Raji (cell line): Measurements from ENCODE around the gene LAGE3.
A peak's percentile ranks its signal among the peaks of the same experiment; 100 is the strongest.

Source experiments
- POLR2A ChIP-seq: IDR thresholded peaks from 2 replicates; pipeline ENCODE4 v1.6.1; 2011; ENCODE audit warnings: low read depth, low read length, control low read depth; ENCODE audit not compliant: insufficient read depth

The LAGE3 gene

DNA sequence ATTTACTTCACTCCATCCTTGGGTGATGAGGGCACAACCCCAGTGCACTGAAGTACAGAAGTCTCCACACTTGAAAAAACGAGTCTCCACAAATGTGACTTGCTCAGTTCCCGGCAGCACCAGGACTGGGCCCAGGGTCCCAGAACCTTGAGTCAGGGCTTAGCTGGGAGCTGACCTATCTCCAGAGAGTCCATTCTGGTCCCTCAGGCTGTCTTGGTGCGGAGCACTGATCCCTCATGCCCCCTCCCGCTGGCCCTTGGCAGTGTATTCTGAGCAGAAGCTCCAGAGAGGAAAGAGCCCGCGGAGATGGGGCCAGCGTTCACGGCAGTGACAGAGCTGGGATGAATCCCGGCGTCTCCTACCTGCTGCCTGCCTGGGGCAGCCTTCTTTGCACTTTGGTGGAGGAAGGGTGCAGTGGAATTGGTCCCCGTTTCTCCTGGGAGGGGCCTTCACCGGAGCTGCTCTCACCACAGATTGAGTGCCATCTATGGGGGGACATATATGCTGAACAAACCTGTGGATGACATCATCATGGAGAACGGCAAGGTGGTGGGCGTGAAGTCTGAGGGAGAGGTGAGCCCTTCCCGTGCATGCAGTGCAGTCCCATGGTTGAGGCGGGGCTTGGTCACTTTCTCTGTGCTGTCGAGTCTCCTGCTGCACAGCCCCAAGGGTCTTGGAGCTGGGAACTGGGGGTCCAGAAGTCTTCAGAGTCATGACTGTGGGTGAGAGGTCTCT, 38.3 kb downstream of the LAGE3 start:
- no peak for TF ChIP-seq POLR2A

DNA sequence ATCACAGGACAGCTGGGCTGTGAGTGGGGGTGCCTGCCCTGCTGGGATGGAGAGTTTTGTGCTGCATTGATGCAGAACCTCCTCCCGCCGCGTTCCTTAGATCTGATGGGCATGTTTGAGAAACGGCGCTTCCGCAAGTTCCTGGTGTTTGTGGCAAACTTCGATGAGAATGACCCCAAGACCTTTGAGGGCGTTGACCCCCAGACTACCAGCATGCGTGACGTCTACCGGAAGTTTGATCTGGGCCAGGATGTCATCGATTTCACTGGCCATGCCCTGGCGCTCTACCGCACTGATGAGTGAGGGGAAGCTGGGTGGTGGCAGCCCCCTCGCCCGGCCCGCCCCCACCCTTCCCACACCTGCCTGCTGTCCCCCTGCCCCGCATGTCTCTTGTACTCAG, 39.2 kb downstream of the LAGE3 start:
- TF ChIP-seq POLR2A, result no peak

DNA sequence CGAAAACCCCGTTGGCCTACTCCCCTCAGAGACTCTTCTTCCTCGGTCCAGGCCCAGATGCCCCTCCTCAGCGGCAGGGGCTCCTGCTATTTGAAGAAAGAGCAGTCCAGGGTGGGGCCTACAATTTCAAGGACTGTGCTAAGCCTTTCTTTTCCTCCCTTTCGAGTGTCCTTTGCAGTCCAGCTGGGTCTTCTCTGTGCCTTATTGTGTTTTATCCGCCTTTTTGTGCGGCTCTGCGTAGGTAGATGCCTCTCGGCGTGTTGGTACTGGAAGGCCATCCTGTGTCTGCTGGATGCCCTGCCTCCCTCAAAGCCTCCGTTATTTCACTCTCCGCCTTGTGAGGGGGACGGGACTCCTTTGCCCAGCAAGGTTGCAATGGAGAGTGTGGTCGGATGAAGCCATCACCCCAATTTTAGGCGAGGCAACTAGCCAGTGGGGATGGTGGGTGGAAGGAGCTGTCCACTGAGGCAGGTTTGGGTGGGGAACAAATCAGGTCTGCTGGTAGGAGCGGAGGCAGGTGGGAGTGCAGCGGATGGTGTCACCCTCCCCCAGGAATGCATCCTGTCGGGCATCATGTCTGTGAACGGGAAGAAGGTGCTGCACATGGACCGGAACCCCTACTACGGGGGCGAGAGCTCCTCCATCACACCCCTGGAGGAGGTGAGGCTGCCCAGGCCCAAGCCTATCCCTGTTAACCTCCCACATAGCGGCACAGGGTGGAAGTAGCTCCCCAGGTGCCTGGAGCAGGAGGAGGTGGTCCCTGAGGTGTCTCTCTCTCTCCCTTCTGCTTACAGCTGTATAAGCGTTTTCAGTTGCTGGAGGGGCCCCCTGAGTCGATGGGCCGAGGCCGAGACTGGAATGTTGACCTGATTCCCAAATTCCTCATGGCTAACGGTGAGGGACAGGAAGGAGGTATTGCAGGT, 40.8 kb downstream of the LAGE3 start:
- TF ChIP-seq POLR2A, result no peak

DNA sequence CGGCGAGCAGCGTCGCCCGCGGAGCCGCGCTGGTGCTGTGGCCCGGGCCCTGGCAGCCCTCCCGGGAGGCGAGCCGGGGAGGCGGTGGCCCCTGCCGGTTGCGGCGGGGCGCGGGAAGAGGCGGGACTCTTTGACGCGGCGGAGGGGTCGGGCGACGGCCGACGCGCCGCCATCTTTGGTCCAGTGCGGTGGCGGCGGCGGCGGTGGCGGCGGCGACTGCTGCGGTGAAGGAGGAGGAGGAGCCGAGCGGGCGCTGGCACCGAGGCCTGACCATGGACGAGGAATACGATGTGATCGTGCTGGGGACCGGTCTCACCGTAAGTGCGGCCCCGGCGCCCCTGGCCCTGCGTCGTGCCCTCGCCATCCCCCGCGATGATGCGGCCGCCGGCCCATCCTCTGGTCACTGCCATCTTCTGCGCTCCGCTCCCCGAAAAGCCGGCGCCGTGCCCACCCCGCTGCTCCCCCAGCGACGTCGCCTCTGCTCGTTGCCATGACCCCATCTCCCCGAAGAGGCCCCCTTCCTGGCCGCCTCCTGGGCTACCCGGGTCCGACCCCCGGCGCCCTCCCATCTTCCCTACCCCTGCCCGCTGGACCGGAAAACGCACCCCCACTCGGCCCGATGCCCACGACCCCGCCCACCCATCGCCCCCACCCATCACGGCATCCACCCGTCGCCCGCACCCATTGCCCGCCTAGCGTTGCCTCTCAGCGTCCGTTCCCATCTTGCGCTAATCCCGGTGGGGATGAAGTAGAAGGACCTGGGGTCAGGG, 41.9 kb downstream of the LAGE3 start, which contains the start of gene GDI1:
TSS of gene GDI1 (plus strand) at position 172 of the 770 bp plus-strand sequence. CDS start at position 273, 101 bp downstream.
- TF ChIP-seq POLR2A, result peak; percentile 66

DNA sequence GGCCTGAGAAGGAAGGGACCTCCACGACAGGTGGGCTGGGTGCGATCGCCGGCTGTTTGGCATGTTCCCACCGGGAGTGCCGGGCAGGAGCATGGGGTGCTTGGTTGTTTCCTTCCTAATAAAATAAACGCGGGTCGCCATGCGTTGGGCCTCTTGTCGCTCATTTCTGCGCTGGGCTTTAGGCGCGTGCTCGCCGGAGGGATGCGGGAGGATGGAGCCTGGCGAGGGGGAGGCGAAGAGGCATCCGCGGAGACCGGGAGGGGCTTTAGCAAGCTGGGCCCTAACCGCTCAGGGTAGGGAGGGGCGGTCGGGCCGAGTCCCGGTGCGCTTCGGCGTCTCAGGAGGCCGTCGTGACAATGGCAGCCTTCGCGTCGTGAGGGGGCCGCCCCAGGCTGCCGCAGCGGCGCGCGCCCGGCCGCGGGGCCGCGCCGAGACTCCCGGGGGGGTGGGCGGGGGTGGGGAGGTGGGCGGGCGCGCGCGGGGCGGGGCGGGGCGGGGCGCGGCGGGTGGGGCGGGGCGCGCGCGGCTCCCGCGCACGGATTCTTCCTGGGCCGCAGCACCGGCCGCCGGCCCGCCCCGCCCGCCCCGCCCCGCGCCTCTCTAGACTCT, 42.6 kb downstream of the LAGE3 start:
- no peak for TF ChIP-seq POLR2A

DNA sequence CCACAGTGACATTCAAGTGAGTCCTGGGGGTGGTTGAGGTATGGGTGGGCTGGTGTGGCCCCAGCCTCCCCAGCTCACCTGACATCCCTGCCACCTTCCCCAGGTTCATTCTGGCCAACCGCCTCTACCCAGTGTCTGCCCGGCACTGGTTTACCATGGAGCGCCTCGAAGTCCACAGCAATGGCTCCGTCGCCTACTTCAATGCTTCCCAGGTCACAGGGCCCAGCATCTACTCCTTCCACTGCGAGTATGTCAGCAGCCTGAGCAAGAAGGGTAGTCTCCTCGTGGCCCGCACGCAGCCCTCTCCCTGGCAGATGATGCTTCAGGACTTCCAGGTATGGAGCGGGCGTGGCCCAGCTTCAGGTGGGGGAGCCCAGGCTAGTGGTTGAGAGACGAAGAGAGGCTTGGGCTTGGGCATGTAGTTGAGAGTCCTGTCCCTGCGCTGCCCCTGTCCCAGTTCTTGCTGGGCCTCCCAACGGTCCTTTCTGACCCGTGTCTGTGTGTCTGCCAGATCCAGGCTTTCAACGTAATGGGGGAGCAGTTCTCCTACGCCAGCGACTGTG, 43.8 kb downstream of the LAGE3 start:
- TF ChIP-seq POLR2A, result no peak

DNA sequence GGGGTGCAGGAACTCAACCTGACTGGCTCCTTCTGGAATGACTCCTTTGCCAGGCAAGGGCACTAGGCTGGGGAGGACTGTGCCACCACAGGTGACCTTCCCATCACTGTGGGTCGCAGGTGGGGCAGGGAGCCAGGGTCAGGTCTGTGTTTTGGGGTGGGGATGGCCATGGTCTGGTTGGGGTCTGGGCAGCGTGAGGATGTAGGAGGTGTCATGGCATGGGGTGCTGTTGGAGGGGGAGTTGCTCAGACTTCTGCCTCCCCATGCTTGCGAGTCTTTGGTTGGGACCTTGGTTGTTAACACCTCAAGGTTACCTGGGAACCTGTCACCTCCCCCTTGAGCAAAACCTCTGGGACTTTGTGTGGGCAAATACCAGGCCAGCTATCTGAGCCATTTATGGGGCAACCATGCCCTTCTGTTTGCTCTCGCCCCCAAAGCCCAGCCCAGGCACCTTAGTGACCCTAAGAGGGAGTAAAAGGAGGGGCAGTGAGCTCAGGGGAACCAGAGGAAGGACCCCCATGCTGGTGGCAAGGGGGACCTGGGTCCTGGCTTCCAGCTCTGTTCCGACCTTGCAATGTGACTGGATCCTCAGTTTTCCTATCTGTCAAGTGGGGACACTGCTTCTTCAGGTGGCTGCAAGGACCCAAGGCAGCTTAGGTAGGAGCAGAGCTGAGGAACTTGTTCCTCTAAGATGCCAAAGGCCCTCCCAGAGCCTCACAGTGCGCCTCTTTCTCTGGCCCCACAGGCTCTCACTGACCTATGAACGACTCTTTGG, 44.5 kb downstream of the LAGE3 start:
- no peak for TF ChIP-seq POLR2A

DNA sequence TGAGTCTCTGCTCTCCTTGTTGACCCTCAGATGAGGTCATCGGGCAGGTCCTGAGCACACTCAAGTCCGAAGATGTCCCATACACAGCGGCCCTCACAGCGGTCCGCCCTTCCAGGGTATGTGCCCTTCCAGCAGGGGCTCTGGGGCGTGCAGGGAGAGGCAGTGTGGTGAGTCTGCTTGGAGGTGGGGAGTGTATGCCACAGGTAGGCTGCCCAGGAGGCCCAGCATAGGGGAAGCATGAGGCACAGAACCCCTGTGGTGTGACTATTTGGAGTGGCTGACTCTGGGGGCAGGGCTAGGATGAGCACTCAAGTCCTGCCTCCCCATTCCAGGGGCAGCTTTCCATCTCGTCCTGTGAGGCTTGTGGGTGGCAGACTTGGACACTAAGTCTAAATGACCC, 45.5 kb downstream of the LAGE3 start:
- TF ChIP-seq POLR2A, result no peak

DNA sequence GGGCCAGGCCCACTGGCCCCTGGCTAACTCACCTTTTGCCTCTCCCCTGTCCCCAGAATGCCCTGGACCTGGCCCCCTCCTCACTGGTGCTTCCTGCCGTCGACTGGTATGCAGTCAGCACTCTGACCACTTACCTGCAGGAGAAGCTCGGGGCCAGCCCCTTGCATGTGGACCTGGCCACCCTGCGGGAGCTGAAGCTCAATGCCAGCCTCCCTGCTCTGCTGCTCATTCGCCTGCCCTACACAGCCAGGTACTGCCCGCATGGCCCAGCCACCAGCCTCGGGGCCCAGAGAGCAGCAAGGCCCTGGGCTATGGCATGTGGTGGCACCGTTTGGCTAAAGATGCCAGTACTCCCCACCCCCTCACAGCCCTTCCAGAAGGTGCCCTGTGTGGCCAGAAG, 46.9 kb downstream of the LAGE3 start:
- TF ChIP-seq POLR2A, result no peak

DNA sequence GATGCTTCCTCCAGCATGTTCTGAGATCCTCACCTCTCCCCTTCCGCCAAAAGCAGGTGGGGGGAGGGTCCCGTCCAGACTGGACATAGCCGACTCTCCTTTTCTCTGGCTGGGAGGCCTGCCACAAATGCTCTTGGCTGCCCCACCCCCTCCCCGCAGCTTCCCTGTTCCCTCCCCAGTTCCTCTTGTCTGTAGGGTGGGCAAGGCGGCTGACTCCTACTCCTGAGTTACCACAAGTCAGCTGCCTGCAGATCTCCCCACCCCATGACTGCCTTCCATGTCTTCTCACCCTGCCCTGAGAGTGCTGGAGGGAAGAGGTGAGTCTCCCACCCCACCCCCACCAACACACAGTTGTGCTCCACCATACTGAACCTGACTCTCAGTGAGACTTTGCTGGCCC, 47.7 kb downstream of the LAGE3 start:
- TF ChIP-seq POLR2A, result no peak

DNA sequence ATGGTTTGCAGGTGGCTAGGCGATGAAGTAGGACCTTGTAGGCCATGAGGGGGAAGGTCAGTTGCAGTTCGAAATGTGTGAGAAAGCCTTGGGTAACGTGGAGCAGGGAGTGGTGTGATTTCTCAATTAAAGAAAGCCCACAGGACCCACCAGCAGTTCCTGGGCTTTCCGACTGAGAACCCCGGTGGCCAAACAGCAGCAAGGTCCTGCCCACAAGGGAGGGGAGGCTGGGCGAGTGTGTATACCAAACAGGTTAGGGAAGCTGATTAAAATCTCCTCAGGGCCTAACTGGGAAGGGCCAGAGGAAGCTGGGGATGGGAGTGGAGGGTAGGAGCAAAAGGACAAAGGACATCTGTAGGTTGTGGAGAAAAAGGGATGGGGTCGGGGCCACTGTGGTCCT, 48.2 kb downstream of the LAGE3 start:
- TF ChIP-seq POLR2A, result no peak

DNA sequence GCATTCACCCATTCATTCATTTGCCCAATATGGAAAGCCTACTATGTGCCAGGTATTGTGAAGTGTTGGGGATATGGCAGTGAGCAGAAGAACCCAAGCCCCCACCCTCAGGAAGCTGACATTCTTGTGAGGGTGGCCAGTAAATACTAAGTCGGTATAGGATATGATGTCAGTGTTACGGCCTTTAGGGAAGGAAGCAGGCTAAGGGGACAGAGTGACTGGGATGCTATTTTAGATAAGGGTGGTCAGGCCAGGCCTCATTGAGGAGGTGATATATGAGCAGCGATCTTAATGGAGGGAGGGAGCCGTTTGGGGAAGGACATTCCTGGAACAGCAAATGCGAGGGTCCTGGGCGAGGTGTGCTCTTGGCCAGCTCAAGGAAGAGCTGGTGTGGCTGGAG, 48.6 kb downstream of the LAGE3 start:
- no peak for TF ChIP-seq POLR2A

DNA sequence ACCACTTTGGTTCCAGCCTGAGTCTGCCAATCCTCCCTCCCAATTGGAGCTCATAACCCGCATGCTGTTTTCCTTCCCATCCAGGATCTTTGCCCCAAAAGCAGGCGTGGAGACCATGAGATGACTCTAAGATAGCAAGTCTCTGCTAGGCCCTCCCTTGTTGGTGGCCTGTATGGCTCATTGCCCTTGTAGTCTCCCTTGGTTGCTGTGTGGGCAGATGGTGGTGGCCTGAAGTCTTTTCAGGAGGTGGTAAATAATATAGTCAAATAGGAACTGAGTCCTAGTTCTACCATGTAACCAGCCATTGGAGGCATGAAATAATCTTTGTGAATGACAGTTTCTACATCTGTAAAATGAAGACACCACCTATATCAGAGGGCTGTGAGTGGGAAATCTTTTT, 49.4 kb downstream of the LAGE3 start:
- TF ChIP-seq POLR2A, result no peak
